ENCODE data around the gene OR52E5.

OR52E5 gene

DNA sequence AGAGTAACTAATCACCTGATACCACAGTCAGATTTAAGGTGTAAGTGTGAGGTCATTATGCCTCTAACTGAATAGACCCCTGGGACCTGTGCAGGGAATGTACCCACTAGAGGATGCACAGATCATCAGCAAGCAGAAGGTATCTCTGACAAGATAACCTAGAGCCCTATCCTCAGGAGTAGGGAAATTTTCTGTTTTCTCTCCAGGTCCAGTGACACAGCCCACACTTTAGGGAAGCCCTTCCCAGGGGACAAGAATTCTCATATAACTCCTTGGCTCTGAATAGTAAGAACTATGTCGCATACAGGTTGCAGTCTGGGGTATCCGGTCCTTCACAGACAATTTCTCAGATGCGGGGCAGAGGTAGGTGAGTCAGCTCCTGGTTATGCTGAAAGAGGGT, at the start of gene OR52E5:
Gene OR52E5 (plus strand): TSS at position 301 of the 400 bp plus-strand sequence. CDS start 7,569 bp downstream, outside the sequence.
- DNase-seq (ENCODE audit: low read depth) = no peak

DNA sequence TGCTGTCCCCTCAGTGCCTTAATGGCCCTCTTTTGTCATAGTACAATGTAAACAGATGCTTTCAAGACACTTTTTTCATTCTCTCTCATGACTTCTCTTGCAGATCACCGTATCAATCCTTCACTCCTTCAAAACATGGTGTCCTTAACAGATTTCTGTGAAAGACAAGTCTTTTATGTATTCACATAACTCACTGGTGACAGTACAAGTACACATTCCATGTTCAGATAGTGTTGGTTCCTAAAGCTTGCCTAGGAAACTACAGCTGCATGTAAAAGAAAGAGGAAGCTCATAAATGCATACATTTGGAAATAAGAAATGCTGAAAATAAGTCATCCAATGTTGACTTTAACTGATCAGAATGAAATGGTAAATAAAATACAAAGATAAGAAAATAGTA, 46.3 kb upstream of the OR52E5 start:
- DNase-seq (ENCODE audit: low read depth) = no peak

DNA sequence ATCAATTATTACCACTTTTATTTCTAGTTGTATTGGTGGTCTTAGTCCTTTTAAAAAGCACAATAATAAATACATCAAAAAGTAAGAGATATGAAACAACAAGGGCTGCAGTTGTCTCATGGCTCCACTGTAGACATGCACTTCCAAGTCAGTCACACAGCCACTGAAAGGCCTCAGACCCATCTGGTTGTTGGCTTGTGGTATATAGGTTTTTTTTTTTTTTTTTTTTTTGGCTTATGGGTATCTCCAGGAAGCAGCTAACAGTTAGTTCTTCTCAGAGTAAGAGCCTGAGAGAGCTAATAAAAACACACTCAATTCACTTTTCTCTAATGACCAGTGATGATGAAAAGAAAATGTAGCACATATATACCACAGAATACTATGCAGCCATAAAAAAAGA, 45.3 kb upstream of the OR52E5 start:
- DNase-seq (ENCODE audit: low read depth) = no peak

DNA sequence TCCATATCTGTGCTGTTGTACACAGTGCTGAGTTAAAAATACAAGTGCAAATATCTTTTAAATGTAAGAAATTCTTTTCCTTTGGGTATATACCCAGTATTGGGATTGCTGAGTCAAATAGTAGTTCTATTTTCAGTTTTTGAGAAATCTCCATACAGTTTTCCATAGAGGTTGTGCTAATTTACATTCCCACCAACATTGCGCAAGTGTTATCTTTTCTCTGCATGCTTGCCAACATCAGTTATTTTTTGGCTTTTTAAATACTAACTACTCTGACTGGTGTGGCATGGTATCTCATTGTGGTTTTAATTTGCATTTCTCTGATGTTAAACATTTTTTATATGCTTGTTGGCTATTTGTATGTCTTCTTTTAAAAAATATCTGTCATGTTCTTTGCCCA, 42.0 kb upstream of the OR52E5 start:
- no peak for DNase-seq (ENCODE audit: low read depth)

DNA sequence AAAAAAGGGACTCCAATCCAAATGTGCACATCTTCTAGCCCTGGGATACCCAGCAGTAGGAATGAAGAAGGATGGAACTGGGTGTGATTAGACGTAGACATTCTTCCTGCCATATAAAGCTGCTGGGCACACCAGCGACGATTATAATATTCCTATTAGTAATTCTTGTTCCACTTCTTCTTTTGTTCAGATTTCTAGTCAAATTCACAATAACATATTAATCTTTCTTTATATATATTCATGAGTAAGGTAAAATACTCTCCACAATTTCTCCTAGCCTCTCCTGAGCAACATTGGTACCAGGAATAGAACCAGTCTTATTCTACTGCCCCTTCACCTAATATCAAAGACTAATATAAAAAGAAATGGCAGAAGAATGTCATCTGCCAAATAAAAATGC, 35.4 kb upstream of the OR52E5 start, which contains the start of gene OR52E8:
Gene OR52E8 (minus strand): TSS at position 101 of the 400 bp plus-strand sequence. CDS start 0 bp downstream, at position 101.
- no peak for DNase-seq (ENCODE audit: low read depth)

DNA sequence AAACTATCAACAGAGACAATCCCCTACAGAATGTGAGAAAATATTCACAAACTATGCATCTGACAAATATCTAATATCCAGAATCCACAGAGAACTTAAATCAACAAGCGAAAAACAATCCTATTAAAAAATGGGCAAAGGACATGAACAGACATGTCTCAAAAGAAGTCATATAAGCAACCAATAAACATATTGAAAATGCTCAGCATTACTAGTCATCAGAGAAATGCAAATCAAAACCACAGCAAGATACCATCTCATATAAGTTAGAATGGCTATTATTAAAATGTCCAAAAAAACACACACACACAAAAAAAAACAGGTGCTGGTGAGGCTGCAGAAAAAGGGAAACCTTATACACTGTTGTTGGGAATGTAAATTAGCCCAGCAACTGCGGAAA, 27.2 kb upstream of the OR52E5 start:
- DNase-seq (ENCODE audit: low read depth) = no peak

DNA sequence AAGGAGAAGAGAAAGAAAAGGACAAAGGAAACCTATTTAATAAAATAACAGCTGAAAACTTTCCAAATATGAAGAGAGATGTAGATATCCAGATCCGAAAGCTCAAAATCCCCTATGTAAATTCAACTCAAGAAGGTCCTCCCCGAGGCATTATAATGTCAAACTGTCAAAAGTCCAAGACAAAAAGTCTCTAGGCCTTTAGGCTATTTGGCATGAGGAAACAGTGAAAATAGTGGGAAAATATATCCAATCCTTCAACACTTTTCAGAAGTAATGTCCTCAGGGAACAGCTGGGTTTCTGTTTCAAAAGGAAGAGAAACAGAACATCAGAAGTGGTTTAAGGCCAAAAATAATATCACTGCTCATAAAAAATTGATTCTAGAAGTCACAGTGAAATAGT, 14.4 kb upstream of the OR52E5 start:
- no peak for DNase-seq (ENCODE audit: low read depth)

DNA sequence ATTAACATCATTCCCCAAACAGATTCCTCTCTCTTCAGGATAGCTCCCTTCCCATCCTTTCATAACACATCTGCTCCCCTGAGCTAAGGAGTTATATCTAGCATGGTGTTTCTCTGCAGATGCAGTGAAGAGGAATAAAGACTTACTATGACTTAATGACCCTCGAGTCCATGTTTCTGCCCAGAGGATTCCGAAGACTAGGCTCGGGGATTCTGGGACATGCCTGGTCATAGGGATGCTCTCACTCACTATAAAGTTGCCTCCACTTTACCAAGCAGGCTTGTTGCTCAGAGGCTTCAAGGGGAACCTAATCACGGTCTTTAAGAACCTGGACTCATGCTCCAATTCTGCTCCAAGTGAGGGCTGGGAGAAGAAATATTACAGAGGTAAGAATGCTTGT, 12.7 kb upstream of the OR52E5 start, which contains the start of gene OR52E4:
Gene OR52E4 (plus strand): TSS at position 301 of the 400 bp plus-strand sequence. CDS start 3,664 bp downstream, outside the sequence.
- no peak for DNase-seq (ENCODE audit: low read depth)

DNA sequence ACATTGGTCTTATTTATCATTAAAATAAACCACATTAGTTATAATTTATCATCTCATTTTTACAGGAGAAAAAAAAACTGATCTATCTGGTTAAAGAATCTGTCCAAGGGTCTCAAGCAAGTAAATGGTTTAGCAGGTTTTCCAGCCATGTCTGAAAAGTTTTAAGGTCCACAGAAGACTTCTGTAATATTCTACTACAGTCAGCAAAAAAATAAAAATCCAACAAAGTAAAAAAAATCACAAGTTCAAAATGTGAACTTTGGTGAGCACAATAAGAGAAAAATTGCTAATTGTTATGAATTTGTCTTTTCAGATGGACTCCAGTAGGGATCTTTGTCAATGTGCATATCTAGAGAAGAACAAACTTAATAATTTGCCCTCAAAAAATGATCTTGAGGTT, 11.3 kb upstream of the OR52E5 start:
- DNase-seq (ENCODE audit: low read depth) = no peak

DNA sequence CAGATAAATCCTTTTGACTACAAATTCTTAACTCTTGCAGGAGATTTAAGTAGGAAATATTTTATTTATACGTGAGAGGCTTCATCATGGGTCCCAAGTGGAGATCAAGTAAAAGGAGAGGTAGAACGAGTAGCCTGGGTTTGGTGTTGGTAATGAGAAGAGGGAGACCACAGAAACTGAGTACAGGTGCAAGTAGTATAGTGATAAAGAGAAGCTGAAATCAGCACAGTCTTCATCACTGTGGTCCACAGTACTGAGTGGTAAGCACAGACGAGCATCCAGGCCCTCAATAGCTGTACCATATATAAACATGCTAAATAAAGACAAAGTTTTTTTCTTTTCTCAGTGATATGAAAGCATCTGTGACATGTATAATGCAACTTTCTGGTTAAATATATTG, 5.8 kb upstream of the OR52E5 start:
- no peak for DNase-seq (ENCODE audit: low read depth)

DNA sequence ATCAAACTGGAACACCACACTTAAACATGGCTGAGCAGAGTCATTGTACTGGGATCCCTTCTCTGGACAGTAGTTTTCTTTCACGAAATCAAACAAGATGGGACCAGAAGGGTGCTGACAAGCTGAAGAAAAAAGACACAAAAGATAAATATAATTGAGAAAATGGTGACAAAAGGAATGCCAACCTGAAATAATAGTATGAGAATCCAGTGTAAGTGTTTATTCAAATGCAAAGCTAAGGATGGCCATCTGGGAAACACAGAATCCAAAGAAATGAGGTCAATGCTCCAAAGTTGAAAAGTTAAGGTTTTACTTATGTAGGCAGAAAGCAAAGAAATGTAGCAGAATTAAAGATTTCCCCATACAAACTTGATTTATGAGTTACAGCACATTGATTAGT, 5.3 kb upstream of the OR52E5 start:
- no peak for DNase-seq (ENCODE audit: low read depth)

DNA sequence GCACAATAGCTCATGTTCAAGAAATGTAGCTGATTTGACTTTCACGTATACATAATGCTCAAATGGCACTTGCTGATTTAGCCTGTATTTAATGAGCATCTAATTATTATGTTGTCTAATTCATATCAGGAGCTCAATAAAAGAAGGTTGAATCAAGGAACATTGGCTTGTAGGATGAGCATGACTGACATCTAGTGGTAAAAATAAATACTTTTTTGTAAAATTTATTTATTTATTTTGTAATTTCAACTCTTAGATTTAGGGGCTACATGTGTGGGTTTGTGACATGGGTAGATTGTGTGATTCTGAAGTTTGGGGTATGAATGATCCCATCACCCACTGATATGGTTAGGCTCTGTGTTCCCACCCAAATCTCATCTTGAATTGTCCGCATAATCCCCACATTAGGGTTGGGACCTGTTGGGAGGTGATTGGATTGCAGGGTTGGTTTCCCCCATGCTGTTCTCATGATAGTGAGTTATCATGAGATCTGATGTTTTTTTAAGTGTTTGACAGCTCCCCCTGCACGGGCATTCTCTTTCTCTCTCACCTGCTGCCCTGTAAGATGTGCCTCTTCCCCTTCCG, 1.7 kb upstream of the OR52E5 start:
- DNase-seq (ENCODE audit: low read depth) = no peak

DNA sequence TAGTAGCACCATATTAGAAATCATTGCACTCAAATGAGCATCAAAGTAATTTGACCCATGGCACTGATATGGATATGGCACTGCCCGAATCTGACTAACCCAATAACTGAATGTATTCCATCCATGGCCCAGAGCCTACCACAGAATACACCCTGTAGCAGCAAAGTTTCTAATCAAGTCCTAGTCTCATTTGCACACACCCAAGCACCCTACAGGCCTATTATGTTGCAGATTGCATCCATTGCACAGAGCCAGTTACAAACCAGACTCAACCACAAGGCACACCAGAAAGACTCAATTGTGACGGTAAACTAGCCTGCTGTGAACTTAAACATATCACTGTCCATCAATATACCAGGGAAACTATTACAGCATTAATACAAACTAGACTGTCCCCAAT, 6.5 kb downstream of the OR52E5 start:
- no peak for DNase-seq (ENCODE audit: low read depth)

DNA sequence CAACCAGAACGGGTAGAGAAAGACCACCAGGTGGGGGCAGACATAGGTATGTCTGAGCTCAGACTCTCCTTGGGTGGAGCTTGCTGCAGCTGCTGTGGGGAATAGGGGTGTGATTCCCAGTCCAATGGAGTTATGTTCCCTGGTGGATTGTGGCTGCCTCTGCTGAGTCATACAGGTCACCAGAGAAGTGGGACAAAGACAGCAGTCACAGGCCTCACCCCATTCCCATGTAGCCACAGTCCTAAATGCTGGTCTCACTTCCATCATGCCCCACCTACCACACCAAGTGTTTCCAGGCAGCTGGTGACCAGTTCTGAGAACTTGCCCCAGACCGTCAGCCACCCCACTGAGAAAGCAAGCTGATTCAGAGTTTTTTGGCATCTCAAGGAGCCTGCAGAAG, 17.5 kb downstream of the OR52E5 start:
- no peak for DNase-seq (ENCODE audit: low read depth)

DNA sequence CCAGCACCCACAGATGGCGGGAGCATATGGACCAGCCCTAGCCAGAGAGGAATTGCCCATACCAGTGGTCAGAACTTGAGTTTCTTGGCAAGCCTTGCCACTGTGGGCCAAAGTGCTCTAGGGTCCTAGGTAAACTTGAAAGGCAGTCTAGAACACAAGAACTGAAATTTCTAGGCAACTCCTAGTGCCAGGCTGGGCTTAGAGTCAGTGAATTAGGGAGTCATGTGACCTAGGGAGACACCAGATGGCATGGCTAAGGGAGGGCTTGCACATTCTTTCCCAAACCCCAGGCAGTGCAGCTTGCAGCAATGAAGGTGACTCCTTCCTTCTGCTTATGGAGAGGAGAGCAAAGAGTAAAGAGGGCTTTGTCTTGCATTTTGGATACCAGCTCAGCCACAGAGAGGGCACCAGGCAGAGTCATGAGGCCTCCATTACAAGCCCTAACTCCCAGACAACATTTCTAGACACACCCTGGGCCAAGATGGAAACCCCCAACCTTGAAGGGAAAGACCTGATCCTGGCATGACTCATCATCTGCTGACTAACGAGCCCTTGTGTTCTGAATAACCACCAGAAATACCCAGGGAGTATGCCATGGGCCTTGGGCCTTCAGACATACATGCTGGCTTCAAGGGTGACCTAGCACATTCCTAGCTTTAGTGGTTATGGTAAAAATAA, 29.9 kb downstream of the OR52E5 start:
- DNase-seq (ENCODE audit: low read depth) = no peak

DNA sequence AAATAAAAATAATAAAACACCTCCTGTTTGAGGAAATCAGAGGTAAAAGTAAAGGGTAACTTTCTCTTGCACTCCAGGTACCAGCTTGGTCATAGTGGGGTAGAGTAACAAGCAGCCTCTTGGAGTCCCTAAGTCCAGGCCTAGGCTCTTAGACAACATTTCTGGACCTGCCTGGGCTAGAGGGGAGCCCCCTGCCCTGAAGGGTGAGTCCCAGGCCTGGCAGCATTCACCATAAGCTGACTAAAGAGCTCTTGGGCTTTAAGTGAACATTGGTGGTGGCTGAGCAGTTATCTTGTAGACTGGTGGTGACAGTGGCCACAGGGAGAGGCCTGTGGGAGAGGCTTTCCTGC, 30.4 kb downstream of the OR52E5 start:
- DNase-seq (ENCODE audit: low read depth) = no peak

DNA sequence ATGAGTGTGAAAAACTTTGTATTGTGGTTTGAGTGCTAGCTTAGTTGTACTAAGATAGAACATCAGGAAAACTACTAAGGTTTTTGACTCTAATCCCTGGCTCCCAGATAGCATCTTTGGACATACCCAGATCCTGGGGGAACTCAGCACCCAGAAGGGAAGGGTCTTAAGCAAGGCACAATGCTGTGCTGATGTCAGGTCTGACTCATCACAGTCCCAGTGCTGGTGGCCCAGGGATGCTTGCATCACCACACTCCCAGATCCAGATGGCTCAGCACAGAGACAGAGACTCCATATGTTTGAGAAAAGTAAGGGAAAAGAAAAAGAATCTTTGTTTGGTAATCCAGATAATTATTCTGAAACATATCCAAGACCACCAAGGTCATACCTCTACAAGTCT, 30.8 kb downstream of the OR52E5 start:
- no peak for DNase-seq (ENCODE audit: low read depth)

DNA sequence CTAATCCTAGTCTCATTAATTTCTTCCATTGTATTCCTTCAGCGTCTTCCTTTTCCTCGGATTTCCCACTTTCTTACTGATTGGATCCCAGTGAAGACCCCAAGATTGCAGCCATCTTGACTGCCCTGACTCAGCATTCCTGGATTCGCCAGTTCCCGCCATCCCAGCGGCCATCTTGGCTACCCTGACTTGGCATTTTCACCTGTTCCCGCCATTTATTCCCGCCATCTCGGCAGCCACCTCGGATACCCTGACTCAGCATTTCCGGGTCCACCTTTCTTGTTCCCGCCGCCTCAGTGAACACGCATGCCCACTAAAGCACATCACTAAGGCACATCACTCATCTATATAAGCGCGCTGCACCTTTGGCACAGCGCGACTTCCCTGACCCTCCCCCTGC, 35.3 kb downstream of the OR52E5 start:
- no peak for DNase-seq (ENCODE audit: low read depth)

DNA sequence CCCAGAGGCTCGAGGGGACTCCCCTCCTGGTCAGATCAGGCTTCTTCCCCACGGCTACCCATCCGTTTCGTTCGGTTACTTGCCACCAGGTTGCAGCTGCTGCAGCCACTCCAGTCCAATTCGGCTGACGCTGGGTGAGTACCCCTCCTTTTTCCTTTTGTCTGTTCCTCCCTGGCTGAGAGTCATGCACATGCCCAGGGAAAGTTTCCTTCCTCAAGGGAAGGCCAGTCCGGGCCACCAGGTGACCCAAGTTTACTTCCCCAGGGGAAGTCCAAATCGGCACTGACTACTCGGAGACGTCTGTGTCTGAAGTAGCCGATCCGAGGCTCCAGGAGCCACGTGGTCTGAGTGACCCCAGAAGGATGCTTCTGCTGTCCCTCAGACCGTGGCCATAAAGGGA, 35.8 kb downstream of the OR52E5 start:
- DNase-seq (ENCODE audit: low read depth) = no peak

DNA sequence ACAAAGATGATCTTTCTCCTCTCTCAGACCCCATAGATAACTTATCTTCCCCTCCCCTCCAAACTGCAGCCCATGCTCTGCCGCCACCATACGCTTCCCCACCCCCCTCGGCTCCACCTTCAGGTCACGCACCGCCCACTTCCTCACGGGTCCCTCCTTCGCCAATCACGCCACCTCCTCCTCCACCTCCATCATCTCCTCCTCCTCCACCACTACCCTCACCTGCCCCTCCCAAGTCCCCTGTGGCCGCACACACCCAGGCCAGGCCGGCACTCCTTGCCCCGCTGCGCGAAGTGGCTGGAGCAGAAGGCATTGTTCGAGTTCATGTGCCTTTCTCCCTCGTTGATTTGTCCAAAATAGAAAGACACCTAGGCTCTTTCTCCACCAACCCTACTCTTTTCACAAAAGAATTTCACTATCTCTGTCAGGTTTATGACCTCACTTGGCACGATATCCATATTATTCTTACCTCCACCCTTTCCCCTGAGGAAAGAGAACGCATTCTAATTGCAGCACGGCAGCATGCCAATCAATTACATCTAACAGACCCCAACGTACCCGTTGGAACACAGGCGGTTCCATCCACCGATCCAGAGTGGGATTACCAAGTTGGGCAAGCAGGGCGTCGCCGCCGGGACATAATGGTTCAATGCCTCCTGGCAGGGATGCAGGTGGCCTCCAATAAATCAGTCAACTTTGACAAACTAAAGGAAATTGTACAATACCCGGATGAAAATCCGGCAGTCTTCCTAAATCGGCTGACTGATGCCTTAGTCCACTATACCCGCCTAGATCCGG, 36.8 kb downstream of the OR52E5 start:
- no peak for DNase-seq (ENCODE audit: low read depth)

DNA sequence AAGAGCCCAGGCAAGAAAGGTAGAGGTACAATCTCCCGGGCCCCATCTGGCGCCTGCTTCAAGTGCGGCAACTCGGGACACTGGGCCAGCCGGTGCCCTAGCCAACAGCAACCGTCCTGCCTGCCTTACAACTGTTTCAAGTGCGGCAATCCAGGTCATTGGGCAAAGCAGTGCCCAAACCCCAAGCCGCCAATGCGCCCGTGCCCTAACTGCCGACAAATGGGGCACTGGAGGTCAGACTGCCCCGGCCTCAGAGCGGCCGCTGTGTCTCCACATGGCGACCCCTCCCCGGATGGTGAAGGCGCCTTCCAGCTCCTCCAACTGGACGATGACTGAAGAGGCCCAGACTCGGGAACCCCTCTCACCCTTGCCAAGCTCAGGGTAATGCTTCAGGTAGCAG, 37.6 kb downstream of the OR52E5 start:
- DNase-seq (ENCODE audit: low read depth) = no peak

DNA sequence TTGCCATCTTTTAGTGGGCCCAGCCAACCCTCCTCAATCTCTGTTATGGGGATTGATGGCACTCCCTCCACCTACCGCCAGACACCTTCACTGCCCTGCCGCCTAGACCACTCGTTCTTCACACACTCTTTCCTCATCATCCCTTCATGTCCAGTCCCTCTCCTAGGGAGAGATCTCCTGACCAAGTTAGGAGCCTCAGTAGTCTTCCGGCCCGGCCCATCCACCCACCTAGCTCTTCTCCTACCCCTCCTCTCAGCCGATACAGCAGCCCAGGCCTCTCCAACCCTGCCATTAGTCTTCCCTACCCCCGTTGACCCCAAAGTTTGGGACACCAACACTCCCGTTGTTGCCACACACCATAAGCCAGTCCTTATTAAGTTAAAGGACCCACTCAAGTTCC, 38.1 kb downstream of the OR52E5 start:
- DNase-seq (ENCODE audit: low read depth) = no peak

DNA sequence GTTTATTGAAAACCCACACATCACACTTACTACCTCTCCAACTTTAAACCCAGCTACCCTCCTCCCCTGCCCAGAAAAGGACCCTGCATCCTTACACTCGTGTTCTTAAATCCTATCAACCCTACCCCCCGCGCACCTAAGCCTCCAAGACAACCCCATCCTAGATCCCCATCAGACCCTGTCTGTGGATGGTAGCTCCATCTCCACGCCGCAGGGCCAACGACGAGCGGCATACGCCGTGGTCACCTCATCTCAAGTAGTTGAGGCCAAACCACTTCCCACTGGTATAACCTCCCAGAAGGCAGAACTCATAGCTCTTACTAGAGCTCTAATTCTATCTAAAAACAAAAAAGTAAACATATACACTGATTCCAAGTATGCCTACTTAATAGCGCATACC, 39.7 kb downstream of the OR52E5 start:
- DNase-seq (ENCODE audit: low read depth) = no peak
